Measurements from ENCODE around the gene RNF144A. TPM values are rescaled to one million over a fixed set of nuclear protein-coding genes. Genes with fewer than 3 reads are reported as not detected.
A peak's percentile ranks its signal among the peaks of the same experiment; 100 is the strongest.

The RNF144A gene
- polyA plus RNA-seq, 4 donors: 1.4 to 5.0 (median 2.7) TPM

DNA sequence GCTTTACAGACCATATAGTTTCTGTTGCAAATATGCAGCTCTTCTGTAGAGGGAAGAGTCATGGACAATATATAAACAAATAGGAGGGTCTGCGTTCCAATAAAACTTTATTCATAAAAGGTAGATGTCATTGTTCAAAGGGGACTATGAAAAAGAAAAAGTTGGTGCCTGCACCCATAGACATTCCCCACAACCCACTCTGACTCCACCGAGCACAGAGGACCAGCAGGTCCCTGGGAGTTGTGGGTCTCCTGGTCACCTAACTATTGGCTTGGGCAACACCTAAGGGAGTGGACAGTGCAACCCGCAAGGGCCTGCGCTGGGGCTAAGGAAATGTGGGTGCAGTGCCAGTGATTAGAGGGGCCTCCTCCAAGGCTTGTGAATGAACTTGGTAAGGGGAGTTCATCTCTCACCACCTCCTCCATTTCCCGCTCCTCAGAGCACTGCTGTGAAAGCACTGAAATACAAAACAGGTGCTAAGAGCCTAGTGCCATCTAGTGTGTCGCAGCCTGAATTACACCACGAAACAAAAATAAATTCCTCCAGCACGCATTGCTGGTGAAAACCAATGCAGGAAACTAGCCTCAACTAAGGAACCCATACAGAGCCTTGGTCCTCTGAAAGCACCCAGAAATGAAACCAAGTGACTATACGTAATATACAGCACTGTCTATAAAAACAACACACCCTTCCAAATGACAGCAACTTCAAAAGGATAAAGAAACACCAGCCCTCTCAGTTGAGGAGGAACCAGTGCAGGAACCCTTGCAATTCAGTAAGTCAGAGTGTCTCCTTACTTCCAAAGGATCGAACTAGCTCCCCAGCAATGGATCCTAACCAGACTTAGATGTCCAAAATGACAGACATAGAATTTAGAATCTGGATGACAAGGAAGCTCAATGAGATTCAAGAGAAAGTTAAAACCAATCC is 166.6 kb downstream of the RNF144A start:
- no peak for FAIRE-seq
- WGBS, 3 donors: 63 to 66% (median 63%) methylated on average over 10 of the region's 10 CpGs

DNA sequence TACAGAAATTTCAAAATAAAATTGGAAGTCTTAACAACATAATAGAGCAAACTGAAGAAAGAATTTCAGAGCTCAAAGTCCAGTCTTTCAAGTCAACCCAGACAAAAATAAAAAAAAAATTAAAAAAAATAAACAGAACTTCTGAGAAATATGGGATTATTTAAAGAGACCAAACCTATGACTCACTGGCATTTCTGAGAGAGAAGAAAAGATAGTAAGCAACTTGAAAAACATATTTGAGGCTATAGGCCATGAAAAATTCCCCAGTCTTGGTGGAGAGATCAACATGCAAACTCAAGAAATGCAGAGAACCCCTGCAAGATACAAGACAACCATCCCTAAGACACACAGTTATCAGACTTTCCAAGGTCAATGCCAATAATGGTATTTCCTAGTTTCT is 167.4 kb downstream of the RNF144A start:
- Histone ChIP-seq H3K27ac (ENCODE audit: low read depth in 1 of 3, low read length in 2 of 3) (no peak overlapping the region), H3K4me1 (ENCODE audit: control insufficient read depth in 3 of 3, insufficient read depth in 2 of 3, low read depth in 1 of 3, low read length in 2 of 3) (no peaks in the 10 kb centered on the region), H3K4me3 (ENCODE audit: low read depth in 1 of 3, low read length in 3 of 3) (no peak overlapping the region), H3K27me3 (ENCODE audit: control insufficient read depth in 3 of 3, insufficient read depth in 3 of 3, low read length in 3 of 3) (no peaks in the 10 kb centered on the region), H3K9me3 (ENCODE audit: control insufficient read depth in 2 of 2, insufficient read depth in 1 of 2, low read depth in 1 of 2, low read length in 1 of 2) (peaks cover 0 to 8% of the 10 kb centered on the region in 2 donors), H3K36me3 (ENCODE audit: control insufficient read depth in 3 of 3, insufficient read depth in 2 of 3, low read depth in 1 of 3, low read length in 3 of 3) (no peaks in the 10 kb centered on the region)
- no peak for DNase-seq
- no peak for FAIRE-seq

More for the DNA sequence above, 166.6 kb downstream of the RNF144A start:
- Histone ChIP-seq H3K9me3 (ENCODE audit: control insufficient read depth in 2 of 2, insufficient read depth in 1 of 2, low read depth in 1 of 2, low read length in 1 of 2) (peaks cover 0 to 8% of the 10 kb centered on the region in 2 donors), H3K4me1 (ENCODE audit: control insufficient read depth in 3 of 3, insufficient read depth in 2 of 3, low read depth in 1 of 3, low read length in 2 of 3) (no peaks in the 10 kb centered on the region), H3K36me3 (ENCODE audit: control insufficient read depth in 3 of 3, insufficient read depth in 2 of 3, low read depth in 1 of 3, low read length in 3 of 3) (no peaks in the 10 kb centered on the region), H3K4me3 (ENCODE audit: low read depth in 1 of 3, low read length in 3 of 3) (no peak overlapping the region), H3K27me3 (ENCODE audit: control insufficient read depth in 3 of 3, insufficient read depth in 3 of 3, low read length in 3 of 3) (no peaks in the 10 kb centered on the region), H3K27ac (ENCODE audit: low read depth in 1 of 3, low read length in 2 of 3) (no peak overlapping the region)
- DNase-seq: peak; percentile 29 to 33

DNA sequence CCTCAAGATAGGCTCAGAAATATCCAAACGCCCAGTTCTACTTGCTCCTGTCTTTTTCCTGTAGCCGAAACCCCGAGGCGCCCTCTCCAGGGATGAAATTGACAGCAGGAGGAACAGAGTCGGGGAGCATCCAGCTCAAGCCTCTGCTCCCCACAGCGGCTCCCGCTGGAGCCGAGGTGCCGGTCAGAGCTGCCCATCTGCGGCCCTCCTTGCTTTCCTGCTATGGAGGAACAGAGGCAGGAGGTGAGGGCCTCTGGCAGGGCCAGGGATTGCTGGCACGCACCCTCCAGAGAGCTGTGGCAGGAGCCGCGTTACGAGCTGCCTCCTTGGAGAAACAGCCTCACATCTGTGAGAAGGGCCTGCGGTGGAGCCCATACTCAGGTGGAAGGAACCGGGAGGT is 172.1 kb downstream of the RNF144A start:
- FAIRE-seq (no peak), DNase-seq (no peak)
- Histone ChIP-seq H3K4me3 (ENCODE audit: low read depth in 1 of 3, low read length in 3 of 3) (no peak overlapping the region), H3K9me3 (ENCODE audit: control insufficient read depth in 2 of 2, insufficient read depth in 1 of 2, low read depth in 1 of 2, low read length in 1 of 2) (no peaks in the 10 kb centered on the region), H3K36me3 (ENCODE audit: control insufficient read depth in 3 of 3, insufficient read depth in 2 of 3, low read depth in 1 of 3, low read length in 3 of 3) (no peaks in the 10 kb centered on the region), H3K4me1 (ENCODE audit: control insufficient read depth in 3 of 3, insufficient read depth in 2 of 3, low read depth in 1 of 3, low read length in 2 of 3) (no peaks in the 10 kb centered on the region), H3K27ac (ENCODE audit: low read depth in 1 of 3, low read length in 2 of 3) (no peak overlapping the region), H3K27me3 (ENCODE audit: control insufficient read depth in 3 of 3, insufficient read depth in 3 of 3, low read length in 3 of 3) (no peaks in the 10 kb centered on the region)
- 90 to 93% (median 91%) methylated on average over 16 of the region's 16 CpGs for WGBS, 3 donors

DNA sequence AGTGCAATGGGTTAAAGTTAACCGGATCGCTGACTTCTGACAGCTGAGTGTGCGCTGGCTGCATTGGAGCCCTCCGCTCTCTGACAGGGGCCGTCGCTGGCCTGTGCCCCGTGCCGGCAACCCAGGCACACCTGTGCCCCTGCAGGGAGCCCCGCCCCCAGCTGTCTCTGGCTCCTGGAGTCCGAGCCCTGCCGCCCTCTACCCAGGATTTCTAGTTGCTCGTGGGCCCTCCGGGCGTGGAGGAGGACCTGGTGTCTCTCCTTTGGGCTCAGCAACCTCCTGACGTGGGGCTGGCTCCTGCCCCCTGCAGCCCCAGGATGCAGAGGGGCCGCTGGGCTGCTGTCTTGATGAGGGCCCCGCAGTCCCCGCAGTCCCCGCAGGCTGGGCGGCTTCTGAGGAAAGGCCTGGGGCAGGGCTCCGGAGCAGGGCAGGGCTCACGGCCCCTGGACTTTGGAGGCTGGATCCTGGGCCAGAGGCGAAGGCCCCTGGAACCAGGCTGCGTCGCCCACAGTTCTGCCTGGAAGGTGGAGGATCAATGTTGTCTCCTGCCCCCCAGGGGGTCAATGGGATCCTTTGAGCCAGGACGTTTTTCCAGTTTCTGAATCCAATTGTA is 172.8 kb downstream of the RNF144A start:
- Histone ChIP-seq H3K4me3 (ENCODE audit: low read depth in 1 of 3, low read length in 3 of 3) (no peak overlapping the region), H3K9me3 (ENCODE audit: control insufficient read depth in 2 of 2, insufficient read depth in 1 of 2, low read depth in 1 of 2, low read length in 1 of 2) (no peaks in the 10 kb centered on the region), H3K36me3 (ENCODE audit: control insufficient read depth in 3 of 3, insufficient read depth in 2 of 3, low read depth in 1 of 3, low read length in 3 of 3) (no peaks in the 10 kb centered on the region), H3K27me3 (ENCODE audit: control insufficient read depth in 3 of 3, insufficient read depth in 3 of 3, low read length in 3 of 3) (no peaks in the 10 kb centered on the region), H3K4me1 (ENCODE audit: control insufficient read depth in 3 of 3, insufficient read depth in 2 of 3, low read depth in 1 of 3, low read length in 2 of 3) (no peaks in the 10 kb centered on the region), H3K27ac (ENCODE audit: low read depth in 1 of 3, low read length in 2 of 3) (no peak overlapping the region)
- no peak for FAIRE-seq
- no peak for DNase-seq
- 70 to 83% (median 81%) methylated on average over 23 to 26 of the region's 26 CpGs for WGBS, 3 donors

DNA sequence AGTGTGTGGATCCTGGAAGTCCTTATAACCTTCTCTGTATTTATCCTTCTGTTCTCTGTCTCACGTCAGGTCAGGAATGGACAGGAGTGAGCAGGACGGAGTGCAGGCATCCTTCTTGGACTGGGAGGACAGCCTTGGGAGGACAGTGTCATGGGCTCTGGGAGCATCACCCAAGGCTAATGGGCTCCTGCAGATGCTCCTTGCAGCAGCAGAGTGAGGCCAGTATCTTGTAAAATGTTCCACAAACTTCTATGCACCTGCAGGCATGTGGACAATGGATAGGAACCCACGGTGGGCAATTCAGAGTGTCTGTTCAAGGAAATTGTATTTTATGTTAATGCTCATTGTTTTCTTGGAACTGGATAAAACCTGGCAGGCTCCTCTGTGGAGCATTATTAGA is 176.2 kb downstream of the RNF144A start:
- no peaks in the 10 kb centered on the region for H3K9me3 ChIP-seq (ENCODE audit: control insufficient read depth in 2 of 2, insufficient read depth in 1 of 2, low read depth in 1 of 2, low read length in 1 of 2)
- no peak for FAIRE-seq
- WGBS, 3 donors: 83 to 90% (median 86%) methylated on average over 3 of the region's 3 CpGs
- no peaks in the 10 kb centered on the region for H3K36me3 ChIP-seq (ENCODE audit: control insufficient read depth in 3 of 3, insufficient read depth in 2 of 3, low read depth in 1 of 3, low read length in 3 of 3)
- no peak overlapping the region for H3K4me3 ChIP-seq (ENCODE audit: low read depth in 1 of 3, low read length in 3 of 3)
- peaks cover 0 to 3% (median 0%) of the 10 kb centered on the region in 3 donors for H3K4me1 ChIP-seq (ENCODE audit: control insufficient read depth in 3 of 3, insufficient read depth in 2 of 3, low read depth in 1 of 3, low read length in 2 of 3)
- DNase-seq: no peak
- no peak overlapping the region for H3K27ac ChIP-seq (ENCODE audit: low read depth in 1 of 3, low read length in 2 of 3)
- H3K27me3 ChIP-seq (ENCODE audit: control insufficient read depth in 3 of 3, insufficient read depth in 3 of 3, low read length in 3 of 3): no peaks in the 10 kb centered on the region

Other genes starting within 250 kb of the RNF144A start
- 10 to 100 TPM in 1 of 4 donors, 1 to 10 TPM in 3; 5.5 to 11.0 (median 9.5) TPM for gene CMPK2, start 51.5 kb upstream of the RNF144A start, polyA plus RNA-seq
- gene RSAD2, start 39.6 kb upstream of the RNF144A start, polyA plus RNA-seq: 1 to 10 TPM in 3 of 4 donors, under 1 TPM in 1; 0.81 to 3.7 (median 1.8) TPM

Measured in small intestine (tissue), 7 donors.